ENCODE results near the gene ENTREP1.

DNA sequence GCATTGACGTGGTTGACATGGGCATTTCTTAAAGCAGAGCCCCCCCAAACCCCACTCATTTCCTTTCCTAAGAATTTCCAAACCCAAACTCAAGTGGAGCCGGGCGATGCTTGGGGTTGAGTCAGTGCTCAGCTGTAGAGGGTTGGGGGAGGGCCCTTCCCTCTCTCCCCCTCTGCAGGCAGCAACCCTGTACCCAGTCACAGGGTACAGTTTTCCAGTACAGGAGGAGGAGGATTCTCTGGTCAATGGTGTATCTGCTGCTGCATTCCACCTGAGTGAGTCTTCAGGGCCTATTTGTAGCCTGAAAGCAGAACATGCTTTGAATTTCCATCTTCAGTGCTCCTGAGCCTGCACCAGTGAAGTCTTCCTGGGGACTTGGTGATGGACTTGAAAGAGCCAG lies 55.8 kb downstream of the ENTREP1 start:
- TF ChIP-seq, protein P1, sequence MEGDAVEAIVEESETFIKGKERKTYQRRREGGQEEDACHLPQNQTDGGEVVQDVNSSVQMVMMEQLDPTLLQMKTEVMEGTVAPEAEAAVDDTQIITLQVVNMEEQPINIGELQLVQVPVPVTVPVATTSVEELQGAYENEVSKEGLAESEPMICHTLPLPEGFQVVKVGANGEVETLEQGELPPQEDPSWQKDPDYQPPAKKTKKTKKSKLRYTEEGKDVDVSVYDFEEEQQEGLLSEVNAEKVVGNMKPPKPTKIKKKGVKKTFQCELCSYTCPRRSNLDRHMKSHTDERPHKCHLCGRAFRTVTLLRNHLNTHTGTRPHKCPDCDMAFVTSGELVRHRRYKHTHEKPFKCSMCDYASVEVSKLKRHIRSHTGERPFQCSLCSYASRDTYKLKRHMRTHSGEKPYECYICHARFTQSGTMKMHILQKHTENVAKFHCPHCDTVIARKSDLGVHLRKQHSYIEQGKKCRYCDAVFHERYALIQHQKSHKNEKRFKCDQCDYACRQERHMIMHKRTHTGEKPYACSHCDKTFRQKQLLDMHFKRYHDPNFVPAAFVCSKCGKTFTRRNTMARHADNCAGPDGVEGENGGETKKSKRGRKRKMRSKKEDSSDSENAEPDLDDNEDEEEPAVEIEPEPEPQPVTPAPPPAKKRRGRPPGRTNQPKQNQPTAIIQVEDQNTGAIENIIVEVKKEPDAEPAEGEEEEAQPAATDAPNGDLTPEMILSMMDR (IDR thresholded peaks at IDR 0.05; ENCODE audit: low read depth, low read length, poor library complexity, severe bottlenecking), result no peak
- TF ChIP-seq EZH2phosphoT487 (IDR thresholded peaks at IDR 0.05; ENCODE audit: borderline replicate concordance, low read length), result no peak
